B cell (primary cell): ENCODE data around the gene FBLIM1. TPM values are rescaled to one million over a fixed set of nuclear protein-coding genes. Genes with fewer than 3 reads are reported as not detected.

Experiments
- ATAC-seq: fragments of 200-7000 bp; cut with Tn5 transposase; one replicate; pipeline ENCODE4 v1.10.0; 2021; ENCODE audit warnings: low read depth, mild to moderate bottlenecking, moderate number of reproducible peaks, moderate library complexity
- CTCF ChIA-PET: fragments of 350-600 bp; sonication (Branson Sonifier 250); formaldehyde crosslinking; loops from one replicate; lab custom pipeline; 2021; ENCODE audit warnings: antibody characterized with exemption, inconsistent platforms; lab: Charles Lee
- POLR2A ChIA-PET: fragments of 350-600 bp; sonication (Branson Sonifier 250); formaldehyde crosslinking; loops from one replicate; lab custom pipeline; 2021; ENCODE audit warnings: antibody characterized with exemption; lab: Charles Lee
- DNase-seq: peaks from one replicate; pipeline ENCODE4 v3.0.0; 2013
- H2AFZ ChIP-seq: 2 replicates; pipeline ENCODE4 v1.6.1; 2012; ENCODE audit warnings: mild to moderate bottlenecking, low read depth, low read length; ENCODE audit not compliant: insufficient read depth, poor library complexity, severe bottlenecking
- H3K27ac ChIP-seq, 2 donors: 1 replicate in 1 of 2; 2 replicates in 1 of 2; pipeline ENCODE4 v1.5.1; 2012 to 2013; ENCODE audit warnings: low read length in 2 of 2, mild to moderate bottlenecking in 2 of 2, moderate library complexity in 1 of 2
- H3K27me3 ChIP-seq, 4 experiments: fragments of 200-600 bp in 1 of 4; sonication (generic) in 1 of 4; replicated peaks in 1 of 4; 1 replicate in 2 of 4; 2 replicates in 2 of 4; pipeline versions ENCODE4 v1.6.1 to v1.7.0; 2013 to 2016; ENCODE audit warnings: low read length in 3 of 4, mild to moderate bottlenecking in 2 of 4, mixed read lengths in 1 of 4, moderate library complexity in 1 of 4; ENCODE audit not compliant: insufficient read depth in 4 of 4, control insufficient read depth in 3 of 4; ENCODE audit errors: control extremely low read depth in 1 of 4
- H3K36me3 ChIP-seq, 2 experiments: replicated peaks in 1 of 2; 1 replicate in 1 of 2; 2 replicates in 1 of 2; pipeline versions ENCODE4 v1.6.1 to v1.7.1; 2013; ENCODE audit warnings: low read length in 1 of 2; ENCODE audit not compliant: insufficient read depth in 2 of 2, control insufficient read depth in 1 of 2; ENCODE audit errors: control extremely low read depth in 1 of 2, extremely low read depth in 1 of 2
- H3K4me1 ChIP-seq, 2 donors: fragments of 200-600 bp in 1 of 2; sonication (generic) in 1 of 2; 1 replicate in 1 of 2; 2 replicates in 1 of 2; pipeline versions ENCODE4 v1.5.1 to v1.6.1; 2013 to 2017; ENCODE audit warnings: low read length in 2 of 2; ENCODE audit not compliant: control insufficient read depth in 2 of 2, insufficient read depth in 2 of 2
- H3K4me2 ChIP-seq: replicated peaks from 2 replicates; pipeline ENCODE3; 2012; ENCODE audit warnings: mild to moderate bottlenecking, low read depth, low read length; ENCODE audit not compliant: poor library complexity, severe bottlenecking
- H3K4me3 ChIP-seq, 5 experiments: fragments of 200-600 bp in 1 of 5; sonication (generic) in 1 of 5; 1 replicate in 3 of 5; 2 replicates in 2 of 5; pipeline versions ENCODE4 v1.5.1 to v1.7.0; 2011 to 2016; ENCODE audit warnings: low read length in 4 of 5, mild to moderate bottlenecking in 4 of 5, low read depth in 2 of 5, control low read depth in 1 of 5, moderate library complexity in 1 of 5; ENCODE audit not compliant: insufficient read depth in 1 of 5; ENCODE audit errors: control extremely low read depth in 1 of 5, extremely low read depth in 1 of 5
- H3K79me2 ChIP-seq: fragments of 200-600 bp; sonication (generic); one replicate; pipeline ENCODE4 v1.6.0; 2016; ENCODE audit warnings: low read length; ENCODE audit not compliant: control insufficient read depth, insufficient read depth
- H3K9ac ChIP-seq: fragments of 200-600 bp; sonication (generic); 2 replicates; pipeline ENCODE4 v1.6.1; 2017; ENCODE audit warnings: mild to moderate bottlenecking, low read length, moderate library complexity
- H3K9me3 ChIP-seq, 3 donors: one replicate each; pipeline versions ENCODE4 v1.6.1 to v1.7.1; 2013; ENCODE audit warnings: low read length in 2 of 3; ENCODE audit not compliant: control insufficient read depth in 2 of 3, insufficient read depth in 1 of 3; ENCODE audit errors: control extremely low read depth in 1 of 3
- H4K20me1 ChIP-seq: 2 replicates; pipeline ENCODE4 v1.6.0; 2012; ENCODE audit warnings: mild to moderate bottlenecking, low read length; ENCODE audit not compliant: insufficient read depth, control insufficient read depth, poor library complexity, severe bottlenecking
- H3K27ac Mint-ChIP-seq: one replicate; pipeline ENCODE4 v1.8.0; 2021; ENCODE audit warnings: mixed read lengths
- H3K27me3 Mint-ChIP-seq: one replicate; pipeline ENCODE4 v1.8.0; 2021; ENCODE audit warnings: mixed read lengths
- H3K4me1 Mint-ChIP-seq: one replicate; pipeline ENCODE4 v1.8.0; 2021; ENCODE audit warnings: mixed read lengths
- H3K4me3 Mint-ChIP-seq: one replicate; pipeline ENCODE4 v1.8.0; 2021; ENCODE audit warnings: mixed read lengths
- H3K9me3 Mint-ChIP-seq: one replicate; pipeline ENCODE4 v1.8.0; 2022; ENCODE audit warnings: mixed read lengths; ENCODE audit not compliant: insufficient read depth
- EZH2 ChIP-seq: IDR thresholded peaks from 2 replicates; pipeline ENCODE4 v1.6.1; 2012; ENCODE audit warnings: borderline replicate concordance, low read depth, mild to moderate bottlenecking, moderate library complexity, low read length; ENCODE audit not compliant: insufficient read depth, poor library complexity, severe bottlenecking
- WGBS: methylation state at CpG from one replicate; pipeline ENCODE4 v1.1.5; 2013; ENCODE audit warnings: missing lambda C conversion rate; ENCODE audit not compliant: insufficient coverage; 5-methylcytosine and 5-hydroxymethylcytosine counted together
- intact Hi-C: fragments of 100-400 bp; cut with micrococcal nuclease; formaldehyde crosslinking; loops from one replicate; pipeline ENCODE4 v1.10.0; 2022
- polyA plus RNA-seq: library from polyadenylated mRNA; depleted of rRNA; stranded (reverse); fragments of >200 nt; gene quantifications from 2 replicates; pipeline ENCODE4 v1.2.3, GENCODE V29; 2012
- total RNA-seq, 2 donors: library from RNA; stranded (reverse); fragments of 120-200 nt in 1 of 2; gene quantifications; 1 replicate in 1 of 2; 2 replicates in 1 of 2; pipeline versions ENCODE4 v1.2.3 to v1.2.4, GENCODE V29; 2013 to 2022
- TF ChIP-seq, protein P1 (sequence below): fragments of 200-600 bp; IDR thresholded peaks from one replicate; pipeline ENCODE4 v1.8.0; 2022; ENCODE audit warnings: antibody characterized with exemption, mild to moderate bottlenecking

The FBLIM1 gene
- total and polyA plus RNA-seq, 2 donors (not counting 1 experiment from before 2014, with no cell fraction given) = not detected

DNA sequence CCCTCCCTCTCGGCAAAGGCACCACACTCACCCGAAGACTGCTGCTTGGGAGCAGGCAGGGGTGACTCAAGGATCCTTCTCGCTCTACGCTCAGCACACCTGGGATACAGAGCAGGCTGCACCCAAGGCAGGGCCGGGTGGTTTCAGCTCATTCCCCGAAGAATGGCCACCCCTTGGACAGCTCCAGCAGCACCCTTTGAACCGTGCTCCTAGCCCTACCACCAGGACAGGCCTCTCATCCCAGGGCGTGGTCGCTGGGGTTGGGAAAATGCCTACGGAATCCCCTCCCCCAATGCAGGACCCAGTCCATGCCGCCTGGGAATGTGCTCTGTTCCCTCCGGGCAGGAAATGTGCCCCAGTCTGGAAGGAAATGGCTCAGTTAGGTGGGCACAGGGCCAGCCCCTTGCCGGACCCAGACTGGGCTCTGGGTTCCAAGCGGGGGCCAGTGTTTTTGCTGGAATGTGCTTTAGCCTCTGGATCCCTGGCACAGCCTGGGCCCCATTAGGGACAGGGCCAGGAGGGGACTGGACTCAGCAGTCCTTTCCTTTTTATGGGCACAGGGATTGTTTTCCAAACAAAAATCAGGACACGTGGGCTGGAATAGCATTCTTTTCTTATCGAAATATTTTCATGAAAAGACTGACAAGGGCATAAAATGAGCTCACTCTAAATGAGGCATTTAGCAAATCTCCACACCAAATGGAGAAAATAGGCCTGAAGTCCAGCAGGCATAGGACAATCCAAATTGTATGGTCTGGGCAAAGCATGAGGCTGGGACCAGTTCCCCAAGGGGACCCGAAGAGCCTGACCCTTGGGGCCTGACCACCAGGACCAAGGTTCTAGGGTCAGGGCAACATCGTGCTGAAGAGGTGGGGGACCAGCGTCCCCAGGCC lies 8.9 kb upstream of the FBLIM1 start:
- Histone ChIP-seq H3K4me3 (no peak overlapping the region), H3K79me2 (no peaks in the 10 kb centered on the region), H2AFZ (no peak overlapping the region), H3K4me2 (no peak overlapping the region), H3K9me3 (no peaks in the 10 kb centered on the region), H3K27ac (no peak overlapping the region), H3K27me3 (peaks cover 0 to 3% (median 0%) of the 10 kb centered on the region in 4 experiments), H4K20me1 (no peaks in the 10 kb centered on the region), H3K36me3 (no peaks in the 10 kb centered on the region), H3K9ac (no peak overlapping the region), H3K4me1 (no peaks in the 10 kb centered on the region)
- H3K9me3 Mint-ChIP-seq = no peaks in the 10 kb centered on the region
- WGBS = 85% methylated on average over 19 of the region's 19 CpGs
- no peak overlapping the region for H3K27ac Mint-ChIP-seq
- DNase-seq (no peak), ATAC-seq (no peak)
- ChIA-PET CTCF (interaction anchor here (0.7 kb wide), 1 partner anchor 26 kb away, joined by 3 read pairs; no protein-coding TSS in a partner anchor), POLR2A (no interaction called here)
- H3K4me3 Mint-ChIP-seq = no peak overlapping the region
- intact Hi-C loops = no loop called here
- TF ChIP-seq, protein P1, sequence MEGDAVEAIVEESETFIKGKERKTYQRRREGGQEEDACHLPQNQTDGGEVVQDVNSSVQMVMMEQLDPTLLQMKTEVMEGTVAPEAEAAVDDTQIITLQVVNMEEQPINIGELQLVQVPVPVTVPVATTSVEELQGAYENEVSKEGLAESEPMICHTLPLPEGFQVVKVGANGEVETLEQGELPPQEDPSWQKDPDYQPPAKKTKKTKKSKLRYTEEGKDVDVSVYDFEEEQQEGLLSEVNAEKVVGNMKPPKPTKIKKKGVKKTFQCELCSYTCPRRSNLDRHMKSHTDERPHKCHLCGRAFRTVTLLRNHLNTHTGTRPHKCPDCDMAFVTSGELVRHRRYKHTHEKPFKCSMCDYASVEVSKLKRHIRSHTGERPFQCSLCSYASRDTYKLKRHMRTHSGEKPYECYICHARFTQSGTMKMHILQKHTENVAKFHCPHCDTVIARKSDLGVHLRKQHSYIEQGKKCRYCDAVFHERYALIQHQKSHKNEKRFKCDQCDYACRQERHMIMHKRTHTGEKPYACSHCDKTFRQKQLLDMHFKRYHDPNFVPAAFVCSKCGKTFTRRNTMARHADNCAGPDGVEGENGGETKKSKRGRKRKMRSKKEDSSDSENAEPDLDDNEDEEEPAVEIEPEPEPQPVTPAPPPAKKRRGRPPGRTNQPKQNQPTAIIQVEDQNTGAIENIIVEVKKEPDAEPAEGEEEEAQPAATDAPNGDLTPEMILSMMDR = no peak
- TF ChIP-seq EZH2 = no peak
- peaks cover 6% of the 10 kb centered on the region for H3K27me3 Mint-ChIP-seq
- H3K4me1 Mint-ChIP-seq = no peaks in the 10 kb centered on the region

DNA sequence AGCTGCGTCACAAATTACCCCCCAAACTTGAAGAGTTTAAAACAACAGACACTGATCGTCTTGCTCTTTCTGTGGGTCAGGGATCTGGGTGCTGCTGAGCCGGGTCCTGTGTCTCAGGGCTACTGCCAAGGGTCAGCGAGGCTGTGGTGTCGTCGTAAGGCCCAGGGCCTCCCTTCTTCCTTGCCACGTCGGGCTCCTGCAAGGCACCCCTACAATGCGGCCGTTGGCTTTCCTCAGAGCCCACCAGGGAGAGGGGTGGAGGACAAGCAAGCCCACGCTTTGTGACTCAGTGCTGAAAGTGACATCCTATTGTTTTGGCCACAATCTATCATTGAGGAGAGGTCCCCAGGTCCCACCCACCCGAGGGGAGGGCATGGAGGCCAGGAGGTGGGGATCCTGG lies 7.7 kb upstream of the FBLIM1 start:
- Mint-ChIP-seq H3K27ac (no peak overlapping the region), H3K27me3 (peaks cover 16% of the 10 kb centered on the region), H3K4me3 (no peak overlapping the region), H3K4me1 (peaks cover 1% of the 10 kb centered on the region), H3K9me3 (no peaks in the 10 kb centered on the region)
- ChIA-PET POLR2A (no interaction called here), CTCF (no interaction called here)
- Histone ChIP-seq H3K27ac (no peak overlapping the region), H3K4me3 (no peak overlapping the region), H2AFZ (no peak overlapping the region), H4K20me1 (no peaks in the 10 kb centered on the region), H3K4me1 (no peaks in the 10 kb centered on the region), H3K9ac (no peak overlapping the region), H3K36me3 (no peaks in the 10 kb centered on the region), H3K79me2 (no peaks in the 10 kb centered on the region), H3K9me3 (no peaks in the 10 kb centered on the region), H3K4me2 (no peak overlapping the region), H3K27me3 (peaks cover 0 to 12% (median 5%) of the 10 kb centered on the region in 4 experiments)
- intact Hi-C loops = no loop called here
- no peak for ATAC-seq
- DNase-seq = no peak
- 91% methylated on average over 10 of the region's 12 CpGs for WGBS
- TF ChIP-seq, protein P1 = no peak
- TF ChIP-seq EZH2 = no peak
